RWPE2 (cell line): ENCODE measurements around the gene PNMA5.
"Not testable (repeated sequence)": the region's sequence is repeated elsewhere in the genome, so short reads cannot be mapped to it uniquely, and the experiment has no call there.

Source experiments
- ATAC-seq: fragments of 200-7000 bp; cut with Tn5 transposase; 3 replicates; pipeline ENCODE4 v1.9.1; 2021; ENCODE audit warnings: low read depth
- DNase-seq: peaks from one replicate; pipeline ENCODE4 v3.0.0-alpha.2; 2020; ENCODE audit warnings: low spot score
- H3K27ac ChIP-seq: fragments of 450-650 bp; 2 replicates; pipeline ENCODE4 v1.5.1; 2017; ENCODE audit warnings: mild to moderate bottlenecking; ENCODE audit not compliant: poor library complexity, severe bottlenecking
- H3K27me3 ChIP-seq: fragments of 250-450 bp; sonication (Bioruptor Pico); 2 replicates; pipeline ENCODE4 v1.5.1; 2021; ENCODE audit warnings: mild to moderate bottlenecking, moderate library complexity; ENCODE audit not compliant: insufficient read depth, poor library complexity, severe bottlenecking
- H3K36me3 ChIP-seq: fragments of 250-450 bp; sonication (Bioruptor Pico); 2 replicates; pipeline ENCODE4 v1.5.1; 2020; ENCODE audit warnings: low read depth, mild to moderate bottlenecking, moderate library complexity
- H3K4me1 ChIP-seq: fragments of 250-450 bp; sonication (Bioruptor Pico); 2 replicates; pipeline ENCODE4 v1.5.1; 2021; ENCODE audit warnings: mild to moderate bottlenecking, moderate library complexity; ENCODE audit not compliant: insufficient read depth, poor library complexity, severe bottlenecking
- H3K4me3 ChIP-seq: fragments of 250-450 bp; sonication (Bioruptor Pico); 2 replicates; pipeline ENCODE4 v1.5.1; 2021; ENCODE audit warnings: mild to moderate bottlenecking, moderate library complexity; ENCODE audit not compliant: severe bottlenecking
- H3K9me3 ChIP-seq: fragments of 250-450 bp; sonication (Bioruptor Pico); 2 replicates; pipeline ENCODE4 v1.5.1; 2021; ENCODE audit warnings: mild to moderate bottlenecking, moderate library complexity; ENCODE audit not compliant: severe bottlenecking
- CTCF ChIP-seq: fragments of 450-650 bp; IDR thresholded peaks from one replicate; pipeline ENCODE4 v1.5.1; 2017; ENCODE audit warnings: mild to moderate bottlenecking, moderate library complexity; ENCODE audit not compliant: poor library complexity, severe bottlenecking

Gene PNMA5

DNA sequence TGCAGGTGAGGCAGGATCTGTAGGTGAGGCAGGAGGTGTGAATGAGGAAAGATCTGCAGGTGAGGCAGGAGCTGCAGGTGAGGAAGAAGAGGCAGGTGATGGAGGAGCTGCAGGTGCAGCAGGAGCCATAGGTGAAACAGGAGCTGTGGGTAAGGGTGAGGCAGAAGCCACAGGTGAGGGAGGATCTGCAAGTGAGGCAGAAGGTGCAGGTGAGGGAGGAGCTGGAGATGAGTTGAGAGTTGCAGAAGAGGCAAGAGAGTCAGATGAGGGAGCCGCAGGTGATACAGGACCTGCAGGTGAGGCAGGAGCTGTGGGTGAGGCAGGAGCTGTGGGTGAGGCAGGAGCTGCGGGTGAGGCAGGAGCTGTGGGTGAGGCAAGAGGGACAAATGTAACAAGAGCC, 35.2 kb upstream of the PNMA5 start:
- no peak for TF ChIP-seq CTCF
- Histone ChIP-seq H3K4me3 (no peak overlapping the region), H3K27ac (no peak overlapping the region), H3K36me3 (no peaks in the 10 kb centered on the region), H3K4me1 (no peaks in the 10 kb centered on the region), H3K27me3 (no peaks in the 10 kb centered on the region), H3K9me3 (no peaks in the 10 kb centered on the region)
- ATAC-seq: no peak
- no peak for DNase-seq

- ATAC-seq, H3K27me3 ChIP-seq, DNase-seq, H3K36me3 ChIP-seq, H3K27ac ChIP-seq, H3K4me3 ChIP-seq, H3K4me1 ChIP-seq, H3K9me3 ChIP-seq: not testable (repeated sequence)
These were observed 34.6 kb upstream of the PNMA5 start for GRCh38 chrX:153028487-153028886.

- not testable (repeated sequence) for DNase-seq, H3K27me3 ChIP-seq, H3K9me3 ChIP-seq, H3K4me3 ChIP-seq, H3K36me3 ChIP-seq, H3K27ac ChIP-seq, ATAC-seq, H3K4me1 ChIP-seq
These were observed 32.6 kb upstream of the PNMA5 start for GRCh38 chrX:153026501-153026900.

- Histone ChIP-seq H3K4me3 (no peak overlapping the region), H3K27ac (no peak overlapping the region), H3K36me3 (no peaks in the 10 kb centered on the region), H3K4me1 (no peaks in the 10 kb centered on the region), H3K9me3 (no peaks in the 10 kb centered on the region), H3K27me3 (peaks cover 5% of the 10 kb centered on the region)
- DNase-seq (no peak), ATAC-seq (no peak)
- TF ChIP-seq CTCF: no peak
These were observed 25.2 kb upstream of the PNMA5 start for GRCh38 chrX:153019166-153019565.

- not testable (repeated sequence) for ATAC-seq, H3K4me1 ChIP-seq, H3K36me3 ChIP-seq, H3K4me3 ChIP-seq, H3K27ac ChIP-seq, H3K27me3 ChIP-seq, DNase-seq, H3K9me3 ChIP-seq
These were observed 23.3 kb upstream of the PNMA5 start for GRCh38 chrX:153017174-153017573.

- no peaks in the 10 kb centered on the region for H3K4me1 ChIP-seq
- no peaks in the 10 kb centered on the region for H3K36me3 ChIP-seq
- no peaks in the 10 kb centered on the region for H3K9me3 ChIP-seq
- DNase-seq (no peak), ATAC-seq (no peak)
- no peaks in the 10 kb centered on the region for H3K27me3 ChIP-seq
- H3K4me3 ChIP-seq: no peak overlapping the region
- no peak for TF ChIP-seq CTCF
- H3K27ac ChIP-seq: no peak overlapping the region
These were observed 10.9 kb upstream of the PNMA5 start for GRCh38 chrX:153004780-153005179.
